GM19468 (cell line): ENCODE measurements around the gene FOXB1.

Experiments
- ATAC-seq: cut with Tn5 transposase; IDR thresholded peaks from one replicate; pipeline ENCODE4 v1.9.1; 2021; ENCODE audit warnings: mild to moderate bottlenecking, moderate library complexity, moderate number of reproducible peaks; ENCODE audit not compliant: unreplicated experiment; ENCODE audit errors: extremely low read depth

FOXB1 gene

GRCh38 chr15:59998305-59998949 lies 5.7 kb upstream of the FOXB1 start:
- ATAC-seq = no peak

GRCh38 chr15:59998950-59999611 lies 5.0 kb upstream of the FOXB1 start:
- no peak for ATAC-seq

GRCh38 chr15:59999612-60000112 lies 4.4 kb upstream of the FOXB1 start:
- ATAC-seq = no peak

GRCh38 chr15:60000113-60000823 lies 3.8 kb upstream of the FOXB1 start:
- ATAC-seq = no peak

GRCh38 chr15:60000824-60001609 lies 3.1 kb upstream of the FOXB1 start:
- no peak for ATAC-seq

GRCh38 chr15:60001610-60002527 lies 2.2 kb upstream of the FOXB1 start:
- no peak for ATAC-seq

- ATAC-seq = no peak
Measured at GRCh38 chr15:60002528-60003218, 1.4 kb upstream of the FOXB1 start.

- ATAC-seq = no peak
Measured at GRCh38 chr15:60003243-60004008, 685 bp upstream of the FOXB1 start.

- no peak for ATAC-seq
Measured at GRCh38 chr15:60004846-60005351, 788 bp downstream of the FOXB1 start.

- no peak for ATAC-seq
Measured at GRCh38 chr15:60005352-60006202, 1.5 kb downstream of the FOXB1 start.

- ATAC-seq = no peak
Measured at GRCh38 chr15:60006203-60006862, 2.2 kb downstream of the FOXB1 start.

GRCh38 chr15:60006873-60007272 lies 2.8 kb downstream of the FOXB1 start:
- ATAC-seq = no peak

- ATAC-seq = no peak
Measured at GRCh38 chr15:60009124-60009960, 5.2 kb downstream of the FOXB1 start.

- ATAC-seq = no peak
Measured at GRCh38 chr15:60009980-60010732, 6.0 kb downstream of the FOXB1 start.

GRCh38 chr15:60010858-60011257 lies 6.7 kb downstream of the FOXB1 start:
- ATAC-seq = no peak
